Smooth muscle cell (in vitro differentiated cells): Measurements from ENCODE around the gene VPS72. TPM values are rescaled to one million over a fixed set of nuclear protein-coding genes. Genes with fewer than 3 reads are reported as not detected.

Source experiments
- DNase-seq: peaks from one replicate; lab custom pipeline; 2025; ENCODE audit not compliant: unreplicated experiment; lab: John Stamatoyannopoulos, UW
- H2AFZ ChIP-seq: fragments of 200-600 bp; sonication (generic); 2 replicates; pipeline ENCODE4 v1.6.0; 2016; ENCODE audit warnings: antibody characterized with exemption, low read depth, mild to moderate bottlenecking
- H3F3A ChIP-seq: fragments of 200-600 bp; sonication (generic); 2 replicates; pipeline ENCODE4 v1.6.0; 2017; ENCODE audit warnings: antibody characterized with exemption, low read depth
- H3K27ac ChIP-seq: fragments of 200-600 bp; sonication (generic); 2 replicates; pipeline ENCODE4 v1.5.1; 2016; ENCODE audit warnings: low read depth, mild to moderate bottlenecking
- H3K27me3 ChIP-seq: fragments of 200-600 bp; sonication (generic); 2 replicates; pipeline ENCODE4 v1.6.1; 2016; ENCODE audit warnings: low read depth, mild to moderate bottlenecking
- H3K36me3 ChIP-seq: fragments of 200-600 bp; sonication (generic); 2 replicates; pipeline ENCODE4 v1.5.1; 2016; ENCODE audit warnings: low read depth
- H3K4me1 ChIP-seq: fragments of 200-600 bp; sonication (generic); 2 replicates; pipeline ENCODE4 v1.5.1; 2016; ENCODE audit warnings: low read depth
- H3K4me2 ChIP-seq: fragments of 200-600 bp; sonication (generic); 2 replicates; pipeline ENCODE4 v1.6.0; 2016; ENCODE audit warnings: mild to moderate bottlenecking
- H3K4me3 ChIP-seq: fragments of 200-600 bp; sonication (generic); 2 replicates; pipeline ENCODE4 v1.5.1; 2016; ENCODE audit warnings: mild to moderate bottlenecking
- H3K79me2 ChIP-seq: fragments of 200-600 bp; sonication (generic); 2 replicates; pipeline ENCODE4 v1.6.0; 2016; ENCODE audit warnings: low read depth, mild to moderate bottlenecking
- H3K9ac ChIP-seq: fragments of 200-600 bp; sonication (generic); 2 replicates; pipeline ENCODE4 v1.6.0; 2016; ENCODE audit warnings: low read depth
- H3K9me3 ChIP-seq: fragments of 200-600 bp; sonication (generic); replicated peaks from 2 replicates; pipeline ENCODE4 v1.5.1; 2016; ENCODE audit warnings: low read depth
- H4K20me1 ChIP-seq: fragments of 200-600 bp; sonication (generic); 2 replicates; pipeline ENCODE4 v1.6.0; 2016; ENCODE audit warnings: low read depth
- WGBS: methylation state at CpG from one replicate; pipeline ENCODE4 v1.1.7; 2016; ENCODE audit warnings: low lambda C conversion rate; 5-methylcytosine and 5-hydroxymethylcytosine counted together
- polyA plus RNA-seq: library from polyadenylated mRNA; unstranded; fragments of >200 nt; fragmentation: Nextera tagmentation; extraction: Ambion mirVana; gene quantifications from 2 replicates; pipeline ENCODE4 v1.2.1, GENCODE V29; 2016
- total RNA-seq: library from RNA; depleted of rRNA; stranded (reverse); fragments of >200 nt; gene quantifications from 2 replicates; pipeline ENCODE4 v1.2.3, GENCODE V29; 2014
- TF ChIP-seq, protein P1 (sequence below): fragments of 200-600 bp; sonication (generic); IDR thresholded peaks from 2 replicates; pipeline ENCODE4 v1.5.1; 2017; ENCODE audit warnings: borderline replicate concordance, mild to moderate bottlenecking, antibody characterized with exemption; ENCODE audit not compliant: insufficient read depth, poor library complexity, severe bottlenecking

VPS72 gene
- total and polyA plus RNA-seq, 2 experiments from 2014 or later: 35.0 to 57.9 TPM

DNA sequence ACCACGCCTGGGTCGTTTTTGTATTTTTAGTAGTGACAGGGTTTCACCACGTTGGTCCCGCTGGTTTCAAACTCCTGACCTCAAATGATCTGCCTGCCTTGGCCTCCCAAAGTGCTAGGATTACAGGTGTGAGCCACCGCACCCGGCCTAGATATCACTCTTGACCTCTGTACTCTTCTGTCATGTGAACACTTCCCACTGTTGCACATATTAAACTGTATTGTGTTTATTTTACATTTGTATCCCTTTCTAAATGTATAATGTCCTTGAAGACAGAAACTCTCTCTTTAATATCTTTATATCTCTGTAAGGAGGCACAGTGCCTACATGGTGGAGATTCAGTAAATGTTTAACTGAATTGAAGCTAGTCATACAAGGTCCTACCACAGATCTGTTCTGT lies 45.2 kb upstream of the VPS72 start:
- WGBS: 95% methylated on average over 6 of the region's 6 CpGs
- Histone ChIP-seq H3K36me3 (peaks cover 40% of the 10 kb centered on the region), H3K79me2 (peaks cover 7% of the 10 kb centered on the region)

DNA sequence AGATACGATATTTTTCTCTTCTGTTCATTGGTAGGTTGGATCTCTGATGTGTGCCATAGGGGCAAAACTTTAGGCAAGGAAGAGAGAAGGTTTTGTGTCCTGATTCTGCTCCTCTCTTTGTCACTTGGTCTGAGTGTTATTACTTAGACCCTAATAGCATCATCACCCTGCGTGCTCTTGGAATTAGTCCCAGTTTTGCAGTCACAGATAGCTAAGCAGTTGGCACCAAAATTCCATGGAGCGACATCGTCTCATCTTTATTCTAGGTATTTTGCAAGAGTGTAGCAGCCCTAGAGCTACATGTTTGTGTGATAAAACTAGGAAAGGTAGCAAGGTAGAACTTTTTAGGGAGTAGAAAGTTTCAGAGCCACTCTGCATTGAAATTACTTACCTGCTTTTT lies 32.1 kb upstream of the VPS72 start:
- H4K20me1 ChIP-seq: peaks cover 98% of the 10 kb centered on the region

More for the DNA sequence above, 45.2 kb upstream of the VPS72 start:
- Histone ChIP-seq H3K4me3 (no peak overlapping the region), H2AFZ (no peak overlapping the region), H4K20me1 (peaks cover 32% of the 10 kb centered on the region), H3K4me1 (no peaks in the 10 kb centered on the region), H3K4me2 (no peak overlapping the region), H3K27ac (no peak overlapping the region), H3K9me3 (no peaks in the 10 kb centered on the region), H3K9ac (no peak overlapping the region), H3K27me3 (no peaks in the 10 kb centered on the region), H3F3A (peaks cover 2% of the 10 kb centered on the region)
- DNase-seq: no peak
- TF ChIP-seq, protein P1, sequence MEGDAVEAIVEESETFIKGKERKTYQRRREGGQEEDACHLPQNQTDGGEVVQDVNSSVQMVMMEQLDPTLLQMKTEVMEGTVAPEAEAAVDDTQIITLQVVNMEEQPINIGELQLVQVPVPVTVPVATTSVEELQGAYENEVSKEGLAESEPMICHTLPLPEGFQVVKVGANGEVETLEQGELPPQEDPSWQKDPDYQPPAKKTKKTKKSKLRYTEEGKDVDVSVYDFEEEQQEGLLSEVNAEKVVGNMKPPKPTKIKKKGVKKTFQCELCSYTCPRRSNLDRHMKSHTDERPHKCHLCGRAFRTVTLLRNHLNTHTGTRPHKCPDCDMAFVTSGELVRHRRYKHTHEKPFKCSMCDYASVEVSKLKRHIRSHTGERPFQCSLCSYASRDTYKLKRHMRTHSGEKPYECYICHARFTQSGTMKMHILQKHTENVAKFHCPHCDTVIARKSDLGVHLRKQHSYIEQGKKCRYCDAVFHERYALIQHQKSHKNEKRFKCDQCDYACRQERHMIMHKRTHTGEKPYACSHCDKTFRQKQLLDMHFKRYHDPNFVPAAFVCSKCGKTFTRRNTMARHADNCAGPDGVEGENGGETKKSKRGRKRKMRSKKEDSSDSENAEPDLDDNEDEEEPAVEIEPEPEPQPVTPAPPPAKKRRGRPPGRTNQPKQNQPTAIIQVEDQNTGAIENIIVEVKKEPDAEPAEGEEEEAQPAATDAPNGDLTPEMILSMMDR: no peak

DNA sequence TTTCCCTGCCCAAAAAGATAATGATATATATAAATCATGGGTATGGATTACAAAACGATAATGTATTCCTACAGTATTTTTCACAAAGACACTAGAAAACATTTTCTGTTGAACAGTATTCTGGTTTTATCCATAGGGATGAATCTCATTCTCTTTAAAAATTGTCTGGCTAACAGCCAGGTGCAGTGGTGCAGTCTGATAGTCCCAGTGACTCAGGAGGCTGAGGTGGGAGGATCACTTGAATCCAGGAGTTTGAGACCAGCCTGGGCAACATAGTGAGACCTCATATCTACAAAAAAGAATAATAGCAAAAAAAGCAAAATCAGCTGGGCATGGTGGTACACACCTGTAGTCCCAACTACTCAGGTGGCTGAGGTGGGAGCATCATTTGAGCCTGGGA lies 31.6 kb upstream of the VPS72 start:
- no peaks in the 10 kb centered on the region for H3K9me3 ChIP-seq
- 100% methylated on average over 1 of the region's 1 CpG for WGBS
- H3K79me2 ChIP-seq: peaks cover 81% of the 10 kb centered on the region
- no peak overlapping the region for H3K4me2 ChIP-seq
- H3K27me3 ChIP-seq: no peaks in the 10 kb centered on the region
- H3F3A ChIP-seq: no peaks in the 10 kb centered on the region
- H3K4me1 ChIP-seq: no peaks in the 10 kb centered on the region
- H3K9ac ChIP-seq: no peak overlapping the region
- no peak overlapping the region for H3K27ac ChIP-seq
- no peak overlapping the region for H3K4me3 ChIP-seq
- H4K20me1 ChIP-seq: peaks cover 98% of the 10 kb centered on the region
- TF ChIP-seq, protein P1: no peak
- H2AFZ ChIP-seq: no peak overlapping the region
- no peaks in the 10 kb centered on the region for H3K36me3 ChIP-seq
- DNase-seq: no peak

More for the DNA sequence above, 32.1 kb upstream of the VPS72 start:
- Histone ChIP-seq H3K36me3 (no peaks in the 10 kb centered on the region), H3K4me3 (no peak overlapping the region), H3K79me2 (peaks cover 76% of the 10 kb centered on the region), H3K27me3 (no peaks in the 10 kb centered on the region), H2AFZ (no peak overlapping the region), H3K4me2 (no peak overlapping the region), H3K4me1 (no peaks in the 10 kb centered on the region), H3K9me3 (no peaks in the 10 kb centered on the region), H3K9ac (no peak overlapping the region), H3K27ac (no peak overlapping the region), H3F3A (no peaks in the 10 kb centered on the region)
- 96% methylated on average over 4 of the region's 4 CpGs for WGBS
- TF ChIP-seq, protein P1: no peak
- DNase-seq: no peak

DNA sequence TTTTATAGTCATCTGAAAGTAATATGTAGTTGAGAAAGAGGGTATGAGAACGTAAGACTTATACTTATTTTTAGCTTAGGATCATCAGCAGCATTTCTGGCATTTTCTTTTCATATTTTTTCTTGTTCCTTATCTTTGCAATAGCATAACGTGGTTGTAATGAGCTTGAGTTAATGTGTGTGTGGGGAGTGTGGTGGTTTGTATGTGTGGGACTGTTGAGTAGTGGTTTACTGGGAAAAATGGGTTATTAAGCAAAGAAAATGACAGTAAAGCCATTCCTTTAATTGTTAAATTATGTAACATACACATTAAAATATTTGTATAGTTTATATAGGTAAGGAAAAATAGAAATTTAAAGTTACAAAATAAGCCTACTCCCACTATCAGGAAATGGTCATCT lies 23.6 kb upstream of the VPS72 start:
- H3K79me2 ChIP-seq: peaks cover 98% of the 10 kb centered on the region
- no peaks in the 10 kb centered on the region for H3K36me3 ChIP-seq
- H3K4me1 ChIP-seq: peaks cover 3% of the 10 kb centered on the region
- H3K4me3 ChIP-seq: no peak overlapping the region
- no peak for DNase-seq
- H3K27me3 ChIP-seq: no peaks in the 10 kb centered on the region
- H3K9me3 ChIP-seq: no peaks in the 10 kb centered on the region
- H3K9ac ChIP-seq: no peak overlapping the region
- H3K4me2 ChIP-seq: no peak overlapping the region
- 36% methylated on average over 2 of the region's 2 CpGs for WGBS
- H2AFZ ChIP-seq: no peak overlapping the region
- H3F3A ChIP-seq: no peaks in the 10 kb centered on the region
- H4K20me1 ChIP-seq: peaks cover 100% of the 10 kb centered on the region
- TF ChIP-seq, protein P1: no peak
- no peak overlapping the region for H3K27ac ChIP-seq
